LNCaP clone FGC (cell line): Measurements from ENCODE around the gene DMGDH.

Experiments used
- DNase-seq: peaks from one replicate; pipeline ENCODE4 v3.0.0-alpha.2; 2011; ENCODE audit warnings: low read depth
- H3K4me3 ChIP-seq: 2 replicates; pipeline ENCODE4 v1.5.1; 2011; ENCODE audit warnings: mild to moderate bottlenecking, low read depth, low read length, control low read depth
- CTCF ChIP-seq: IDR thresholded peaks from 2 replicates; pipeline ENCODE4 v1.5.1; 2012; ENCODE audit warnings: mild to moderate bottlenecking; ENCODE audit not compliant: control insufficient read depth, insufficient read depth; ENCODE audit errors: extremely low read depth

Gene DMGDH

GRCh38 chr5:79069488-79070349 lies at the start of gene DMGDH, which contains the start of gene BHMT2:
Gene DMGDH, minus strand, starts transcription at chr5:79069674. Its CDS starts 54 bp downstream, at chr5:79069620.
Gene BHMT2, plus strand, starts transcription at chr5:79069767. Its CDS starts 16 bp downstream, at chr5:79069783.
- DNase-seq = no peak
- TF ChIP-seq CTCF = no peak
- H3K4me3 ChIP-seq = no peak within 1 kb of the TSS

- H3K4me3 ChIP-seq = no peak overlapping the region
- DNase-seq = no peak
- TF ChIP-seq CTCF = no peak
Measured at GRCh38 chr5:79112703-79113058, 43.2 kb upstream of the DMGDH start.

- no peak for DNase-seq
- no peak for TF ChIP-seq CTCF
- H3K4me3 ChIP-seq = no peak overlapping the region
Measured at GRCh38 chr5:79111960-79112702, 42.7 kb upstream of the DMGDH start.

- no peak within 1 kb of the TSS for H3K4me3 ChIP-seq
- TF ChIP-seq CTCF = no peak
- no peak for DNase-seq
Measured at GRCh38 chr5:79111387-79111959, 42.0 kb upstream of the DMGDH start, which contains the start of gene BHMT. Gene BHMT, plus strand, starts transcription at chr5:79111809. Its CDS starts 77 bp downstream, at chr5:79111886.

- no peak overlapping the region for H3K4me3 ChIP-seq
- DNase-seq = no peak
- peak; percentile 21 for TF ChIP-seq CTCF
Measured at GRCh38 chr5:79109527-79110492, 40.3 kb upstream of the DMGDH start.

- no peak overlapping the region for H3K4me3 ChIP-seq
- no peak for DNase-seq
- no peak for TF ChIP-seq CTCF
Measured at GRCh38 chr5:79108792-79109191, 39.3 kb upstream of the DMGDH start.
